SK-N-SH (cell line): ENCODE measurements around the gene RABGGTA.

Experiments
- CHD2 ChIP-seq: fragments of 150-350 bp; IDR thresholded peaks from 2 replicates; pipeline ENCODE4 v1.6.1; 2018; ENCODE audit warnings: low read length; ENCODE audit not compliant: partially characterized antibody
- CTCF ChIP-seq: fragments of 200-600 bp; sonication (generic); IDR thresholded peaks from 2 replicates; pipeline ENCODE4 v1.6.1; 2017; ENCODE audit warnings: antibody characterized with exemption, mild to moderate bottlenecking, moderate library complexity
- NRF1 ChIP-seq: IDR thresholded peaks from 2 replicates; pipeline ENCODE4 v1.6.1; 2012; ENCODE audit warnings: low read depth, mild to moderate bottlenecking, low read length
- SIN3A ChIP-seq: IDR thresholded peaks from 2 replicates; pipeline ENCODE4 v1.6.1; 2012; ENCODE audit warnings: low read depth, mild to moderate bottlenecking, low read length, moderate library complexity, borderline replicate concordance
- SMC3 ChIP-seq: IDR thresholded peaks from 2 replicates; pipeline ENCODE4 v1.6.1; 2012; ENCODE audit warnings: low read depth, low read length, improper control_type of control experiment
- TEAD4 ChIP-seq: IDR thresholded peaks from 2 replicates; pipeline ENCODE4 v1.4.0; 2012; ENCODE audit warnings: mild to moderate bottlenecking, borderline replicate concordance; ENCODE audit not compliant: insufficient read depth
- TF ChIP-seq, protein P1 (sequence below): IDR thresholded peaks from 2 replicates; pipeline ENCODE4 v1.4.0; 2012; ENCODE audit warnings: low read depth

DNA sequence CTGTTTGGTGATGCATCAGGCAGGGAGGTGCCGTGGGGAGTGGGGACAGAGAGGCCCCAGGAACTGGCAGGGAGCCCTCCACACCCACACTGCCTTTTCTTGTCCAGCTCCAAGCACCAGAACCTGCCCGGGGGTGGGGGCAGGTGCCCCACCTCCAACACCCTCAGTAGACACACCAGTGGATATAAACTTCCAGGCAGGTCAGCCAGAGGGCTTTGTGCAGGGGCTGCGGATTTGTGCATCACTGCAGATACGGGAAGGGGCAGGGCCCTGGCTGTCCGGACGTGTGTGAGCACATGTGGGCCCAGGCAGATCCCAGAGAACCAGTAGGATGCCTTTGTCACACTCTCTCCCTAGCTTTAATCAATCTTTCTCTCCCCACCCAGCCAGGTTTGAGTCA, 7.1 kb downstream of the RABGGTA start:
- no peak for TF ChIP-seq SMC3
- TF ChIP-seq, protein P1, sequence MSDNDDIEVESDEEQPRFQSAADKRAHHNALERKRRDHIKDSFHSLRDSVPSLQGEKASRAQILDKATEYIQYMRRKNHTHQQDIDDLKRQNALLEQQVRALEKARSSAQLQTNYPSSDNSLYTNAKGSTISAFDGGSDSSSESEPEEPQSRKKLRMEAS = no peak
- TF ChIP-seq CTCF = no peak
- TF ChIP-seq TEAD4 = no peak
- no peak for TF ChIP-seq SIN3A
- no peak for TF ChIP-seq NRF1
- TF ChIP-seq CHD2 = no peak
